GM12878 (cell line): ENCODE results near the gene CLDN10.

Source experiments
- CHD2 ChIP-seq: IDR thresholded peaks from 2 replicates; pipeline ENCODE4 v1.6.1; 2011; ENCODE audit warnings: low read depth, low read length, improper control_type of control experiment, borderline replicate concordance
- EZH2 ChIP-seq: IDR thresholded peaks from 2 replicates; pipeline ENCODE4 v1.6.1; 2012; ENCODE audit warnings: low read depth, mild to moderate bottlenecking, control low read depth, inconsistent platforms, low read length, borderline replicate concordance; ENCODE audit not compliant: control insufficient read depth
- FOXK2 ChIP-seq: fragments of 450-650 bp; IDR thresholded peaks from 2 replicates; pipeline ENCODE4 v1.6.1; 2017; ENCODE audit warnings: mild to moderate bottlenecking, moderate library complexity
- MYC ChIP-seq: IDR thresholded peaks from 2 replicates; pipeline ENCODE4 v1.6.1; 2011; ENCODE audit warnings: mild to moderate bottlenecking, low read length, moderate library complexity, inconsistent platforms; ENCODE audit not compliant: insufficient read depth, insufficient replicate concordance, insufficient read length, severe bottlenecking
- POLR2A ChIP-seq: IDR thresholded peaks from 2 replicates; pipeline ENCODE4 v1.6.1; 2011; ENCODE audit warnings: low read depth, mild to moderate bottlenecking, low read length
- SMC3 ChIP-seq: IDR thresholded peaks from 2 replicates; pipeline ENCODE4 v1.6.1; 2011; ENCODE audit warnings: low read length, improper control_type of control experiment, borderline replicate concordance
- ZZZ3 ChIP-seq: IDR thresholded peaks from 2 replicates; pipeline ENCODE4 v1.6.1; 2011; ENCODE audit warnings: low read depth; ENCODE audit not compliant: control insufficient read depth, insufficient read length
- TF ChIP-seq, protein P1 (sequence below), 3 experiments: IDR thresholded peaks in 2 of 3; conservative IDR thresholded peaks in 1 of 3; 2 replicates each; pipeline ENCODE4 v1.5.1; 2011; ENCODE audit warnings: low read depth in 3 of 3, low read length in 3 of 3, mild to moderate bottlenecking in 3 of 3, control low read depth in 2 of 3, moderate library complexity in 2 of 3, inconsistent platforms in 1 of 3, mixed read lengths in 1 of 3; ENCODE audit not compliant: control insufficient read depth in 2 of 3, insufficient read depth in 1 of 3; ENCODE audit errors: extremely low read depth in 1 of 3

DNA sequence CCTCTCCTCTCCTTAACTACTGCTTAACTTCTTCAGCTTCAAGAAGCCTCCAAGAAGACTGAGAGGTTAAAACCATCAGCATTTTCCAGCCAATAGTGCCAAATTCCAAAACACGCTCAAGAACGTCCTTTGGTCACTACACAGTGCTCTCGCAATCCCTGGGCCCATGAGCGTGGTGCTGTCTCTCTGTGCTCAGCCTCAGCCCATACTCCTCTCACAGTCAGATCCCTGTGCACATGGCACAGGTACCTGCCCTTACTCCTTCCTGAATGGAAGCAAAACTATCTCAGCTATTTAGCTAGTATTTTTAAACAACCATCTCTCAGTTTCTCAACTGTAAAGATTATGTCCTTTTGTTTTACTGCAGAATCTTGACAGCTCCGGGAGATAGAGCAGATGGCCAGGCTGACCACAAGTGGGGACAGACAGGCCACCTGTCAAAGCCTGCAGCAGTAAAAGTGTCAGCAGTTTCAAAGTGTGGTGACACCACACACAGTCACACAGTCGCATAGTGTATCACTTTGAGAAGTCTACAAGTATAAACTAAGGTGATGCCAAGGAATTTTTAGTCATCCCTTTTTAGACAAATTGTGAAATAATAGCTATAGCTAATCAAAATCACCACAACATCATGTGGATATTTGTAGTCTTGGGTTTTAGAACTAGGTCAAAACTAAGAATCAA lies 56.3 kb downstream of the CLDN10 start:
- TF ChIP-seq ZZZ3 (no peak), CHD2 (no peak), MYC (no peak), SMC3 (no peak), EZH2 (no peak), POLR2A (no peak), FOXK2 (no peak)
- TF ChIP-seq, protein P1, sequence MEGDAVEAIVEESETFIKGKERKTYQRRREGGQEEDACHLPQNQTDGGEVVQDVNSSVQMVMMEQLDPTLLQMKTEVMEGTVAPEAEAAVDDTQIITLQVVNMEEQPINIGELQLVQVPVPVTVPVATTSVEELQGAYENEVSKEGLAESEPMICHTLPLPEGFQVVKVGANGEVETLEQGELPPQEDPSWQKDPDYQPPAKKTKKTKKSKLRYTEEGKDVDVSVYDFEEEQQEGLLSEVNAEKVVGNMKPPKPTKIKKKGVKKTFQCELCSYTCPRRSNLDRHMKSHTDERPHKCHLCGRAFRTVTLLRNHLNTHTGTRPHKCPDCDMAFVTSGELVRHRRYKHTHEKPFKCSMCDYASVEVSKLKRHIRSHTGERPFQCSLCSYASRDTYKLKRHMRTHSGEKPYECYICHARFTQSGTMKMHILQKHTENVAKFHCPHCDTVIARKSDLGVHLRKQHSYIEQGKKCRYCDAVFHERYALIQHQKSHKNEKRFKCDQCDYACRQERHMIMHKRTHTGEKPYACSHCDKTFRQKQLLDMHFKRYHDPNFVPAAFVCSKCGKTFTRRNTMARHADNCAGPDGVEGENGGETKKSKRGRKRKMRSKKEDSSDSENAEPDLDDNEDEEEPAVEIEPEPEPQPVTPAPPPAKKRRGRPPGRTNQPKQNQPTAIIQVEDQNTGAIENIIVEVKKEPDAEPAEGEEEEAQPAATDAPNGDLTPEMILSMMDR (IDR thresholded peaks at IDR 0.05 in 2 of 3, conservative IDR thresholded peaks at IDR 0.05 in 1 of 3; ENCODE audit: control insufficient read depth in 2 of 3, extremely low read depth in 1 of 3, insufficient read depth in 1 of 3, low read depth in 3 of 3, low read length in 3 of 3): no peak
